Trophoblast cell (in vitro differentiated cells and primary cell): ENCODE measurements around the gene ECI2. TPM values are rescaled to one million over a fixed set of nuclear protein-coding genes. Genes with fewer than 3 reads are reported as not detected.

ENCODE experiments used
- DNase-seq, 2 donors: peaks; one replicate each; pipeline ENCODE4 v3.0.0-alpha.2; 2016
- H2AFZ ChIP-seq: 2 replicates; pipeline ENCODE4 v1.6.1; 2013; ENCODE audit warnings: low read length, moderate library complexity, mild to moderate bottlenecking; ENCODE audit not compliant: insufficient read depth, poor library complexity
- H2AK5ac ChIP-seq: 2 replicates; pipeline ENCODE4 v1.6.1; 2013; ENCODE audit warnings: mild to moderate bottlenecking, low read length
- H2BK120ac ChIP-seq: 2 replicates; pipeline ENCODE4 v1.6.1; 2013; ENCODE audit warnings: low read length, mild to moderate bottlenecking, moderate library complexity; ENCODE audit not compliant: insufficient read depth, poor library complexity
- H2BK12ac ChIP-seq: 2 replicates; pipeline ENCODE4 v1.6.1; 2013; ENCODE audit warnings: mild to moderate bottlenecking, low read length, moderate library complexity
- H2BK5ac ChIP-seq: 2 replicates; pipeline ENCODE4 v1.6.1; 2013; ENCODE audit warnings: low read length, low read depth, moderate library complexity, mild to moderate bottlenecking; ENCODE audit not compliant: poor library complexity
- H3K14ac ChIP-seq: 2 replicates; pipeline ENCODE4 v1.6.1; 2013; ENCODE audit warnings: mild to moderate bottlenecking, low read length
- H3K18ac ChIP-seq: 2 replicates; pipeline ENCODE4 v1.6.1; 2013; ENCODE audit warnings: mild to moderate bottlenecking, low read length
- H3K23ac ChIP-seq: 2 replicates; pipeline ENCODE4 v1.6.1; 2013; ENCODE audit warnings: low read length
- H3K27ac ChIP-seq: 2 replicates; pipeline ENCODE4 v1.5.1; 2013; ENCODE audit warnings: low read depth, mild to moderate bottlenecking, inconsistent platforms, low read length, moderate library complexity
- H3K27me3 ChIP-seq: 2 replicates; pipeline ENCODE4 v1.6.1; 2013; ENCODE audit warnings: inconsistent platforms, mild to moderate bottlenecking, low read length, moderate library complexity; ENCODE audit not compliant: insufficient read depth
- H3K36me3 ChIP-seq, 2 experiments: 1 replicate in 1 of 2; 2 replicates in 1 of 2; pipeline ENCODE4 v1.6.1; 2013; ENCODE audit warnings: low read length in 2 of 2, mild to moderate bottlenecking in 2 of 2, moderate library complexity in 1 of 2; ENCODE audit not compliant: insufficient read depth in 2 of 2, control insufficient read depth in 1 of 2
- H3K4ac ChIP-seq: 2 replicates; pipeline ENCODE4 v1.6.1; 2013; ENCODE audit warnings: low read depth, mild to moderate bottlenecking, low read length, moderate library complexity
- H3K4me1 ChIP-seq, 2 experiments: 1 replicate in 1 of 2; 2 replicates in 1 of 2; pipeline ENCODE4 v1.6.1; 2013; ENCODE audit warnings: low read length in 2 of 2, mild to moderate bottlenecking in 2 of 2, moderate library complexity in 1 of 2; ENCODE audit not compliant: insufficient read depth in 2 of 2, control insufficient read depth in 1 of 2
- H3K4me2 ChIP-seq: 2 replicates; pipeline ENCODE4 v1.6.1; 2013; ENCODE audit warnings: inconsistent platforms, mild to moderate bottlenecking, low read length, moderate library complexity
- H3K4me3 ChIP-seq: 2 replicates; pipeline ENCODE4 v1.5.1; 2013; ENCODE audit warnings: mild to moderate bottlenecking, low read depth, low read length, inconsistent platforms
- H3K79me1 ChIP-seq: one replicate; pipeline ENCODE4 v1.6.1; 2013; ENCODE audit warnings: low read length
- H3K79me2 ChIP-seq: 2 replicates; pipeline ENCODE4 v1.6.1; 2013; ENCODE audit warnings: low read length, mild to moderate bottlenecking; ENCODE audit not compliant: control insufficient read depth, insufficient read depth, poor library complexity
- H3K9ac ChIP-seq: 2 replicates; pipeline ENCODE4 v1.6.1; 2013; ENCODE audit warnings: mild to moderate bottlenecking, low read length
- H3K9me3 ChIP-seq: 2 replicates; pipeline ENCODE4 v1.6.1; 2013; ENCODE audit warnings: low read depth, mild to moderate bottlenecking, control low read depth, inconsistent platforms, low read length; ENCODE audit not compliant: insufficient read depth
- H4K12ac ChIP-seq: 2 replicates; pipeline ENCODE4 v1.6.1; 2013; ENCODE audit warnings: low read depth, mild to moderate bottlenecking, low read length, moderate library complexity
- H4K8ac ChIP-seq: 2 replicates; pipeline ENCODE4 v1.6.1; 2013; ENCODE audit warnings: low read depth, mild to moderate bottlenecking, low read length, moderate library complexity
- H4K91ac ChIP-seq: one replicate; pipeline ENCODE4 v1.6.1; 2013; ENCODE audit warnings: low read depth, mild to moderate bottlenecking, low read length, moderate library complexity
- WGBS: extraction: QIAGEN DNeasy Blood & Tissue Kit; methylation state at CpG from one replicate; pipeline ENCODE4 v1.1.7; 2013; ENCODE audit warnings: missing lambda C conversion rate; ENCODE audit not compliant: insufficient read length, insufficient coverage; ENCODE audit errors: extremely low coverage; 5-methylcytosine and 5-hydroxymethylcytosine counted together
- polyA plus RNA-seq: library from polyadenylated mRNA; stranded (reverse); fragments of 200-250 nt; gene quantifications from 2 replicates; pipeline ENCODE4 v1.2.3, GENCODE V29; 2013

ECI2 gene
- polyA plus RNA-seq, result 49.0 and 56.5 TPM in 2 replicates

- Histone ChIP-seq H3K36me3 (peaks cover 2 to 6% of the 10 kb centered on the region in 2 experiments), H3K9me3 (peaks cover 4% of the 10 kb centered on the region), H3K79me1 (peaks cover 9% of the 10 kb centered on the region), H2AFZ (peak within 1 kb of the TSS; percentile 91), H3K4me3 (peak within 1 kb of the TSS; percentile 78), H3K23ac (peak within 1 kb of the TSS; percentile 28), H3K9ac (peak within 1 kb of the TSS; percentile 77), H3K27me3 (no peaks in the 10 kb centered on the region), H3K4me1 (peaks cover 4 to 6% of the 10 kb centered on the region in 2 experiments), H2AK5ac (no peak within 1 kb of the TSS), H2BK120ac (peak within 1 kb of the TSS; percentile 59), H3K14ac (peak within 1 kb of the TSS; percentile 63), H4K12ac (peak within 1 kb of the TSS; percentile 61), H3K27ac (peak within 1 kb of the TSS; percentile 60), H2BK12ac (peak within 1 kb of the TSS; percentile 25), H2BK5ac (peak within 1 kb of the TSS; percentile 75), H4K91ac (peak within 1 kb of the TSS; percentile 79), H3K79me2 (peaks cover 6% of the 10 kb centered on the region), H4K8ac (peak within 1 kb of the TSS; percentile 59), H3K4ac (peak within 1 kb of the TSS; percentile 49), H3K4me2 (peak within 1 kb of the TSS; percentile 95), H3K18ac (peak within 1 kb of the TSS; percentile 63)
- peak; percentile 62 to 72 for DNase-seq
- no CpG with 5 or more reads among the region's 66 CpGs for WGBS
Observed at GRCh38 chr6:4134841-4135664, at the start of gene ECI2. Gene ECI2, minus strand, starts transcription at chr6:4135575. Its CDS starts 15 bp downstream, at chr6:4135560.

- H3K14ac ChIP-seq, result no peak overlapping the region
Observed at GRCh38 chr6:4180652-4181255, 45.4 kb upstream of the ECI2 start.

GRCh38 chr6:4179960-4180651 is 44.7 kb upstream of the ECI2 start:
- H3K4me1 ChIP-seq, result peaks cover 2% of the 10 kb centered on the region in 2 experiments
- H3K79me2 ChIP-seq, result no peaks in the 10 kb centered on the region
- no peaks in the 10 kb centered on the region for H3K79me1 ChIP-seq
- no peak overlapping the region for H2BK12ac ChIP-seq
- WGBS, result no CpG with 5 or more reads among the region's 4 CpGs
- no peak for DNase-seq
- H3K4me2 ChIP-seq, result no peak overlapping the region
- H3K9ac ChIP-seq, result no peak overlapping the region
- H3K27ac ChIP-seq, result no peak overlapping the region
- no peaks in the 10 kb centered on the region for H3K27me3 ChIP-seq
- no peaks in the 10 kb centered on the region for H3K9me3 ChIP-seq
- H3K14ac ChIP-seq, result no peak overlapping the region
- no peak overlapping the region for H4K12ac ChIP-seq
- H3K36me3 ChIP-seq, result no peaks in the 10 kb centered on the region
- H3K4ac ChIP-seq, result no peak overlapping the region
- H3K4me3 ChIP-seq, result no peak overlapping the region
- no peak overlapping the region for H3K18ac ChIP-seq
- no peak overlapping the region for H3K23ac ChIP-seq
- H2AK5ac ChIP-seq, result no peak overlapping the region
- H2BK5ac ChIP-seq, result no peak overlapping the region
- H2AFZ ChIP-seq, result no peak overlapping the region
- H4K91ac ChIP-seq, result no peak overlapping the region
- no peak overlapping the region for H4K8ac ChIP-seq
- H2BK120ac ChIP-seq, result no peak overlapping the region

More at GRCh38 chr6:4180652-4181255, 45.4 kb upstream of the ECI2 start:
- Histone ChIP-seq H3K4me2 (no peak overlapping the region), H2BK5ac (no peak overlapping the region), H2BK12ac (no peak overlapping the region), H4K12ac (no peak overlapping the region), H3K23ac (no peak overlapping the region), H2AFZ (no peak overlapping the region), H3K9ac (no peak overlapping the region), H3K36me3 (no peaks in the 10 kb centered on the region), H2AK5ac (no peak overlapping the region), H3K27ac (no peak overlapping the region), H3K4me1 (peaks cover 2% of the 10 kb centered on the region in 2 experiments), H4K91ac (no peak overlapping the region), H3K79me2 (no peaks in the 10 kb centered on the region), H3K27me3 (no peaks in the 10 kb centered on the region), H3K4ac (no peak overlapping the region), H2BK120ac (no peak overlapping the region), H4K8ac (no peak overlapping the region), H3K9me3 (no peaks in the 10 kb centered on the region), H3K79me1 (no peaks in the 10 kb centered on the region), H3K18ac (no peak overlapping the region), H3K4me3 (no peak overlapping the region)
- peak in 1 of 2 donors; percentile 22 for DNase-seq
- no CpG with 5 or more reads among the region's 9 CpGs for WGBS

GRCh38 chr6:4178737-4179333 is 43.5 kb upstream of the ECI2 start:
- no peak overlapping the region for H2AFZ ChIP-seq
- H2AK5ac ChIP-seq, result no peak overlapping the region

More at GRCh38 chr6:4178737-4179333, 43.5 kb upstream of the ECI2 start:
- WGBS, result no CpG with 5 or more reads among the region's 8 CpGs
- no peaks in the 10 kb centered on the region for H3K9me3 ChIP-seq
- no peaks in the 10 kb centered on the region for H3K36me3 ChIP-seq
- H3K4ac ChIP-seq, result no peak overlapping the region
- no peak overlapping the region for H3K4me2 ChIP-seq
- H3K9ac ChIP-seq, result no peak overlapping the region
- no peak overlapping the region for H4K91ac ChIP-seq
- H2BK12ac ChIP-seq, result no peak overlapping the region
- no peaks in the 10 kb centered on the region for H3K79me2 ChIP-seq
- no peak overlapping the region for H3K18ac ChIP-seq
- H3K4me1 ChIP-seq, result peaks cover 2% of the 10 kb centered on the region in 2 experiments
- peak; percentile 5 to 62 for DNase-seq
- no peak overlapping the region for H4K12ac ChIP-seq
- H2BK5ac ChIP-seq, result no peak overlapping the region
- no peak overlapping the region for H4K8ac ChIP-seq
- no peaks in the 10 kb centered on the region for H3K79me1 ChIP-seq
- H3K27ac ChIP-seq, result no peak overlapping the region
- H3K14ac ChIP-seq, result no peak overlapping the region
- no peak overlapping the region for H3K4me3 ChIP-seq
- no peaks in the 10 kb centered on the region for H3K27me3 ChIP-seq
- no peak overlapping the region for H2BK120ac ChIP-seq
- H3K23ac ChIP-seq, result no peak overlapping the region
